ENCODE data around the gene IDH2.

The IDH2 gene

DNA sequence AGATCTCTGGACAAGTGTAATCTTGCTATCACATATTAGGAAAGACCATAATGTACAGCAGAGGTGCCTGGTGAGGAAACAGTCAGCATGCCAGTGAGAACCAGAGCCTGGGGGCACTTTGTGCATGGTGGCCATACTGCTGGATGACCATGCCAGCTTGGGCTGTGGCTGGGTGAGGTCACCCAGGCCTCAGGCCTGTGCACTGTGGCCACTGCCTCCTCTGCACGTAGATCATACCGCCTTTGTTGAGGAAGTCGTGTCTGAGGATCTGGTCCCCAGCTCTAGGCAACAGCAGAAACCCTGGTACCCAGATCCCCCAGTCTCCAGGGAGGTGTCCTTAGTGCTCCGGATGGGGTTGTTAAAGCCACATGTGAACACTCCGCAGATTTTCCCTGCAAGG, 62.3 kb downstream of the IDH2 start:
- no peak overlapping the region for H3K4me3 ChIP-seq (ENCODE audit: low read depth, low read length)
- TF ChIP-seq, protein P1, sequence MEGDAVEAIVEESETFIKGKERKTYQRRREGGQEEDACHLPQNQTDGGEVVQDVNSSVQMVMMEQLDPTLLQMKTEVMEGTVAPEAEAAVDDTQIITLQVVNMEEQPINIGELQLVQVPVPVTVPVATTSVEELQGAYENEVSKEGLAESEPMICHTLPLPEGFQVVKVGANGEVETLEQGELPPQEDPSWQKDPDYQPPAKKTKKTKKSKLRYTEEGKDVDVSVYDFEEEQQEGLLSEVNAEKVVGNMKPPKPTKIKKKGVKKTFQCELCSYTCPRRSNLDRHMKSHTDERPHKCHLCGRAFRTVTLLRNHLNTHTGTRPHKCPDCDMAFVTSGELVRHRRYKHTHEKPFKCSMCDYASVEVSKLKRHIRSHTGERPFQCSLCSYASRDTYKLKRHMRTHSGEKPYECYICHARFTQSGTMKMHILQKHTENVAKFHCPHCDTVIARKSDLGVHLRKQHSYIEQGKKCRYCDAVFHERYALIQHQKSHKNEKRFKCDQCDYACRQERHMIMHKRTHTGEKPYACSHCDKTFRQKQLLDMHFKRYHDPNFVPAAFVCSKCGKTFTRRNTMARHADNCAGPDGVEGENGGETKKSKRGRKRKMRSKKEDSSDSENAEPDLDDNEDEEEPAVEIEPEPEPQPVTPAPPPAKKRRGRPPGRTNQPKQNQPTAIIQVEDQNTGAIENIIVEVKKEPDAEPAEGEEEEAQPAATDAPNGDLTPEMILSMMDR (IDR thresholded peaks at IDR 0.05; ENCODE audit: low read depth, low read length): no peak

DNA sequence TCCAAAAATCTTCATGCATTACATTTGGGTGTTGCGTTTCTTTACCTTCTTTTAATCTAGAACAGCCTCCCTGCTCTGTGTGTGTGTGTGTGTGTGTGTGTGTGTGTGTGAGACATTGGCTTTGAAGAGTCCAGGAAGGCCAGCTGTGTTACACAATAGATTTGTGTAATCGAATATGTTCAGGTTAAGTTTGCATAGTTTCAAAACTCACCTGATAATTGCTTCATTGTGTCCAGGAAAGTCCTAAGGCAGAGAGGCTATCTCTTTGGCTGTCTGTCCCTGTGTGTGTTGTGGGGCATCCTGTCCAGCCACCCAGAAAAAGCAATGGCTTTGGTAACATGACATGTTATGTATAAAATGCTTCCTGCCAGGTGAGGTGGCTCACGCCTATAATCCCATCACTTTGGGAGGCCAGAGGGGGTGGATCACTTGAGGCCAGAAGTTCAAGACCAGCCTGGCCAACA, 63.6 kb downstream of the IDH2 start:
- TF ChIP-seq, protein P1 (IDR thresholded peaks at IDR 0.05; ENCODE audit: low read depth, low read length): no peak
- no peak overlapping the region for H3K4me3 ChIP-seq (ENCODE audit: low read depth, low read length)

DNA sequence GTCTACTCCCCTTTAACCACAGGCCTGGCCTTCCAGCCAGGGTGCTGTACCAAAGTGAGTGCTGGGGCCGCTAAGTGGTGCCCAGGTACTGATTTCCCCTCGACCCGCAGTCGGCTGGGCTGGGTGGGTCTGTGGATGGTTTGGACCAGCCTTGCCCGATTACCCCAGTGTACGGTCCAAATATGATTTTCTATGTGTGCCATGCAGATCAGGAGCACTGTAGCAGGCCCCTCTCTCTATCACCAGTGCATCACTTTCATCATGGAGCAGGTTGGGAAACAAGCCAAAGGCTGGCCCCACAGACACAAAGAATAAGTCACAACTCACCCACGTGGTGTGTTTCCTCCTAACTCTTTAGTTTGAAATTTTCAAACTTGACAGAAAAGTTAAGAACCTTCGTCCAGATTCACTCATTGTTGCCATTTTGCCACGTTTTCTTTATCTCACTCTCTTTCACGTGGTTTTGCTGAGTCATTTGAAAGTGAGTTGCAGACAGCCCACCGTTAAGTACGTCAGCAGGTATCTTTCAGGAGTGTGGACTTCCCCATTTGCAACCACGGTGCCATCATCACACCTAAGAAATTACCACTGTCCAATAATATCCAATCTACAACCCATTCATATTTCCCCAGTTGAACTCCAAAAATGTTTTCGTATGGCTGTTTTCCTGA, 64.2 kb downstream of the IDH2 start:
- TF ChIP-seq, protein P1 (IDR thresholded peaks at IDR 0.05; ENCODE audit: low read depth, low read length): no peak

DNA sequence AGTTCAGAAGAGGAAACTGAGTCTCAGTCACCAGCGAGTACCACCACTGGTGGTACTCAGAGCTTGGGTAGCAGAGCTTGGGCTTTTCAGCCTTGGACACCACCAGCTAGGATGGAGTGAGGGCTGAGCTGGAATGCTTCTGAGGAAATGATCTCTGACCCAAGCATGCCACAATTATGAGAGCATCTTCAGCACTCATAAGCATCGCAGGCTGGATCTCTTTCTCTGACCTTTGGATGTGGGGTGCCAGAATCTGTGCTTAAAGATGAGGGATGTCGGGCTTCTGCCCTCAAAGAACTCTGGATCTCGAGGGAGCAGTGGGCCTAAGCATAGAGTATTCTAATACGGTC, 64.8 kb downstream of the IDH2 start:
- TF ChIP-seq, protein P1 (IDR thresholded peaks at IDR 0.05; ENCODE audit: low read depth, low read length): no peak
- H3K4me3 ChIP-seq (ENCODE audit: low read depth, low read length): no peak overlapping the region

More for the DNA sequence above, 64.2 kb downstream of the IDH2 start:
- no peak overlapping the region for H3K4me3 ChIP-seq (ENCODE audit: low read depth, low read length)

DNA sequence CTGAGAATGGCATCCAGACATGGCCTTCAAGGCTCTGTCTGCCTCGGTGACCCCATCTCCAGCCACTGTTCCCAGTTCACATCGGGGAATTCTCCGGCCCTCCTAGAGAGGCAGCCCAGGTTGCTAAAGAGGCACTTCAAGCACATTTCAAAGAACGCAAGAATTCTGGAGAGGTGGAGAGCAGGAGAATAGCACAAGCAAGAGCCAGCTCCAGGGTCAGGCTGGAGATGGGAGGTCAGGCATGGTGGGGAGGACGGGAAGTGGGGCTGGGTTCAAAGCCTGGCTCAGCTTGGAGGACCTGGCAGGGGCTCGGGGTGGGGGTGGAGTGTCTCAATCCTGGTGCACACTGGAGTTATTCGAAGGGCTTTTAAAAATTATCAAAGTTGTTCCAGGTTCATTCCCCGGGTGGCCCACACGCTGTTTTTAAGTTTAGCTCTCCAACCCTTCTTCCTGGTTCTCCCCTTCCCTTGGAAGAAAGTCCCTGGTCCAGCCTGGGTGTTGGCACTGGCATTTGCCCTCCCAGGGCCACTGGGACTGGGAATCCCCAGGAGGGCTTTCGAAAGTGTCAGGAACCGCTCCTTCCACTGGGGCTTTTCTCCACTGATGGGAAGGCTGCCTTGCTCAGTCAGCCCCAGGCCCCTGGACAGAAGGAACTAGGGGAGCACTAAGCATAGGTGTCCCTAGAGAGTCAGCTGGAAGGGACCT, 65.3 kb downstream of the IDH2 start:
- no peak overlapping the region for H3K4me3 ChIP-seq (ENCODE audit: low read depth, low read length)
- TF ChIP-seq, protein P1 (IDR thresholded peaks at IDR 0.05; ENCODE audit: low read depth, low read length): no peak

DNA sequence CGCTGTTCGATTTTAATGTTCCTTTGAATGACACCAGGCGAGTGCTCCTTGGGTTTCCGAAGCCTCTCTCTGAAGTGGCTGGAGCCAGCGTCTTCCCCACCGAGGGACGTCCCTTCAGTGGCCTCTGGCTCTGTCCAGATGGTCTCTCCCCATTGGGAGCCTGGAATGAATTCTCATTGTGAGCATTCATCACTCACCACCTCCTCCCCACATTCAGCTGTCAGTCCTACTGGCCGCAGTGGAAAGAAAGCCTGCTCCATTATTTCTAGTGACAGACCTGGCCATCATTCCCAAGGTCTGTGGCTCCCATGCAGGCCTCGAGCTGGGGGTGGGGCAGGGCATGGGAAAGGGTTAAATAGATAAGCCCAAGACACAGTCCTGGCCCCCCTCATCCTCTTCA, 65.9 kb downstream of the IDH2 start:
- H3K4me3 ChIP-seq (ENCODE audit: low read depth, low read length): no peak overlapping the region
- TF ChIP-seq, protein P1 (IDR thresholded peaks at IDR 0.05; ENCODE audit: low read depth, low read length): no peak

DNA sequence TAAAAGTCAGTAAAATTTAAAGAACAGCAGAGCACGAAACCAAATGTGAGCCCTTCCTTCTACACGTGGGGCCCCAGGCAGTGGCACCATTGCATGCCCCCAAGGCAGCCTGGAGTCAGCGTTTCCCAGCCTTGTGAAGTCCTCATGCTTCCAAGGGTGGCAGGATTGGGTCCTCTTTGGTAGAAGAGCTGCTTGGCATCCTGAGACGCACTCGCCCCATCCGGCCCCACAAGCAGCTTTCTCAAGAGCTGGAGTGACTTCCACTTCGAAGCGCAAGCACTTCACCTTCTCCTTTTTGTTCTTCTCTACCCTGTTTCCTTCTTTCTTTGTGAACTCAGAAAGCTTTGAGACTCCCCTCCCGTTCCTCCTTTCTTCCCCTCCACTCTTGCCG, 66.4 kb downstream of the IDH2 start:
- no peak overlapping the region for H3K4me3 ChIP-seq (ENCODE audit: low read depth, low read length)
- TF ChIP-seq, protein P1 (IDR thresholded peaks at IDR 0.05; ENCODE audit: low read depth, low read length): no peak
